HG02981 (cell line): ENCODE data around the gene WWC2.
"Not testable (repeated sequence)": the region's sequence is repeated elsewhere in the genome, so short reads cannot be mapped to it uniquely, and the experiment has no call there.

Source experiments
- ATAC-seq: cut with Tn5 transposase; IDR thresholded peaks from one replicate; pipeline ENCODE4 v1.9.1; 2021; ENCODE audit warnings: mild to moderate bottlenecking, moderate library complexity; ENCODE audit not compliant: unreplicated experiment

WWC2 gene

DNA sequence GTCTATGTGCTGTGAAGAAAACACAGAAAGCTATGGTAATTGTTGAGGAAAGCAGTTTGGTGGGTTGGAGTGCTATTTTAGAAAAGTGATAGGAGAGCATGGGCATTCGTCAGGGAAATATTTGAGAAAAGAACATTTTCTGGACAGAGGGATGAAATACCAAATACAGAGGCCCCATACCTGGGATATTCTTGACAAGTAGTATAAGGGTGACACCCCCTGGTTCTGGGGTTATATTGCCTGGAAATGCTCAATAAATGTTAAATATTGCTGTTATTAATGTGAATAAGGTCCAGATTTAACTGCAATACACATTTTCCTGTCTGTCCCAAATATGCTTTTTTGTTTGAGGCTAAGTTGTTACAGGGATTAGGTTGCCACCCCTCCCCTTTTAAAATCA lies 42.9 kb downstream of the WWC2 start:
- no peak for ATAC-seq

DNA sequence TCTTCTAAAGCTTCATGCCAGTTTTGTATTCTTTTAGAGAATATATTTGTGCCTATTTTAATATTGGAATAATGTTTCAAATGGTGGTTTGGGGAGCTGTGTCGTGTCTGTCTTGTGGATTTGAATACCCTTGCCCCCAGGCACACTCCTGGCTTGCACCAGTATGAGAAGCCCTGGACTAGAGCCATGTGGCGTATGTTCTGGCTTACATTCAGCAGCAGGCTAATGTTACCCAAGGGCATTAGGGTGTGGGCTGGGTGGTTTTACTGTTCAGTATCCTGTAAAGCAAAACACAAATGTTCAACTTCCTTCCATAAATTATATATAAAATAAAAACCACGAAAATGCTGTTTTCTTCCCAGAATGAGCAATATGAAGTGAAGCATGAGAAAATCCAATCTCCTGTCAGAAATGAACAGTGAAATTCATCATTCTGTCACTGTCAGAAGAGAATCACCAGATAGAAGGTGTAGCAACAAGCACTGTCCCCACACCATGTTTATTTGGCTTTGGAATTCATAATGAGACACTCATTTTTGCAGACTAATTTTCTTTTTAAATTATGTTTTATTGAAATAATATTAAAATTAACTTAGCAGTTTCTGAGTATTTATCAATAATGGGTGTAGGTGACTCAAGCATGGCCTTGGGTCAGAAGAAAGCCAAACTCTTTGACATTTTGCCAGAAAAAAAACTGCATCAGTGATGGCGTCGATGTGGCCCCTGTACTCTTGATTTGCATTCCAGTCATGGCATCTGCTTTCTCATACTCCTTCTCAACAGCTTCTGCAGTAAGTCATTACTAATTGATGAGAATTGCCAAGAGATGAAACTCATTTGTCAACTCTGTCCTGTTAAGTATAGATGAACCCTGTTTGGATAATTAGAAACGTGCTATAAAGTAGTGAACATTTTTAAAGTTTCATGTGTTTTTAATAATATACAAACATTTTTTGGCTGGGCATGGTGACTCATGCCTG lies 43.8 kb downstream of the WWC2 start:
- ATAC-seq = no peak

DNA sequence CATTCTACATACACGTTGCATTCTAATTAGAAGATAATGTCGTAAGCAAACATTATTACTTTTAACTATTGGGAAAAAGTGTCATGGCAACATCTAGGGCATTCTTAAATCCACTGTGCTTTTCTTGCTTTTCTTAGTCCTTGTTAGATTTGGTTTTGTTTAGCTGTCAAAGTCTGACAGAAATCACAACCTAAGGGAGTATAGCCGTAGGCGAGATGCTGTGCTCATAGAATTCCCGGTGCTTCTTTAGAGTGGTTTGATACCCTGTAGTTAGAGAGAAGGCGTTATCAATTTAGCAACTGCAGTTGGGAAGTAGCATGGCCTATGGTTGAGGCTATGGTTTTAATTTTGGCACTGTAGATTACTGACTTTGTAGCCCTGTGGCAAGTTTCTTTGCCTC lies 45.7 kb downstream of the WWC2 start:
- ATAC-seq = no peak

DNA sequence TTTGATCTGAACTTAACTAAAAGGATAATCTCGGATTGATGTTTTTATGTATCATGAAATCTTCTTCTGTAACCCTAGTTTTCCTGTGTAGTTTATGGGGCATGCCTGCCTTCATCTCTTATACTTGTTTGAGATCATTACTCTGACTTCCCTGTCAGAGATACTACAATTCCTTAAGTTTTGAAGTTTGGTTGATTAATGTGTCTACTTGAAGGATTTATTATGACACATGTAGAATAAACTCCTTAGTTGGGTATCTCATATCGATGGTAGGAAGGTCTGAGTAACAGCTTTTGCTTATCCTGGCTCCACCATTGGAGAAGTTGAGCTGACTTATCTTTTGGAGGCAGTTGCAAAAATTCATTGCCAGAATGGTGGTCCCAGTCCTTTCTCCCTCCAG lies 46.7 kb downstream of the WWC2 start:
- ATAC-seq = no peak

DNA sequence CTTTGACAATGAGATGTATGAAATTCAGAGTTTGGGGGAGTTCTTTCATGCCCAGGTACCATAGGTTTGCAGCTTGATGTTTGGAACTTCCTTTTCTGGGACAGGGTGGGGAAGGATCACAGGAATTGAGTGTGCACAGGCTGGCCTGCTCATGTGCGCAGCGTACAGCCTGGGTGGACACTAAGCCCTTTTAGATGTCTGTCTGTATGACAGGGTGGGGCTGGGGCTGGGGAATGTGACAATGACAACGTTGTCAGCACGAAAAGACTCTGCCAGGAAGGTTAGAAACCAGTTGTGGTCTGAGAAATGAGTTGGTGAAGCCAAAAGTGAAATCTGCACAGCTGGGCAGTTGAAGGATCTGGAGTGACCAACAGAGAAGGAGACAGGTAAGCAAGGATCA lies 47.4 kb downstream of the WWC2 start:
- ATAC-seq = no peak

DNA sequence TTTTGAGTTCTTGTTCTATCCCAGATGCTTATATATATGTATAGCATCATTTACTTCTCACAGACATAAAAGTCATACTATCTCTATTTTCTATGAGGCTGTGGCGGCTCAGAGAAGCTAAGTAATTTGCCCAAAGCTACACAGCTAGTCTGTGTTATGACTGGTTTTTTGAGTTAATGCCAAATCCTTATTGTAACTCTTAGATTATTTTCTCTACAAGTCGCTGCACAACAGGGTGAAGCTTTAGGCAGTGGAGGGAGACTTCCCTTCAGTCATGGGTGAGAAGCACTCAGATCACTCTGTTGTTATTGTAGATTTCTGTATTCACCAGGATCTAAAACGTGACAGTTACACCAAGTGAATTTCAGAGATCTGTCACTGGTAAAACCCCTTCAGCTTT lies 48.1 kb downstream of the WWC2 start:
- no peak for ATAC-seq

DNA sequence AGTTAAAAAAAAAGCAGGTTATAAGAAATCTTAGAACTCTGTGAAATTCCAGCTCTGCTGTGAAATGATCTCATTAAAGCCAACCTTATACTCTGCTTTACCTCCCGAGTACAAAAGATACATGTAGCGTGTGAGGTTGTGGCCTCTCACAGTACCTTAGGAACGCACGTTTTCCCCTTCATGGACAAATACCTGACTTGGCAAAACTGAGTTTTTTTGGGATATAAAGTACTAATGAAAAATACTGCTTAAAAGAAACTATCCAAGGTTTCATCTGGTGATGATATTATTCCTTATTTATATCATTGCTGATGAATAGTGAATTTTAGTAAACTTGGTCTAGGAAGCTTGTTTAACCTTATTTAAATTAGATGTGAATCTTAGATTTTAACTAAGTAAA lies 48.9 kb downstream of the WWC2 start:
- no peak for ATAC-seq

DNA sequence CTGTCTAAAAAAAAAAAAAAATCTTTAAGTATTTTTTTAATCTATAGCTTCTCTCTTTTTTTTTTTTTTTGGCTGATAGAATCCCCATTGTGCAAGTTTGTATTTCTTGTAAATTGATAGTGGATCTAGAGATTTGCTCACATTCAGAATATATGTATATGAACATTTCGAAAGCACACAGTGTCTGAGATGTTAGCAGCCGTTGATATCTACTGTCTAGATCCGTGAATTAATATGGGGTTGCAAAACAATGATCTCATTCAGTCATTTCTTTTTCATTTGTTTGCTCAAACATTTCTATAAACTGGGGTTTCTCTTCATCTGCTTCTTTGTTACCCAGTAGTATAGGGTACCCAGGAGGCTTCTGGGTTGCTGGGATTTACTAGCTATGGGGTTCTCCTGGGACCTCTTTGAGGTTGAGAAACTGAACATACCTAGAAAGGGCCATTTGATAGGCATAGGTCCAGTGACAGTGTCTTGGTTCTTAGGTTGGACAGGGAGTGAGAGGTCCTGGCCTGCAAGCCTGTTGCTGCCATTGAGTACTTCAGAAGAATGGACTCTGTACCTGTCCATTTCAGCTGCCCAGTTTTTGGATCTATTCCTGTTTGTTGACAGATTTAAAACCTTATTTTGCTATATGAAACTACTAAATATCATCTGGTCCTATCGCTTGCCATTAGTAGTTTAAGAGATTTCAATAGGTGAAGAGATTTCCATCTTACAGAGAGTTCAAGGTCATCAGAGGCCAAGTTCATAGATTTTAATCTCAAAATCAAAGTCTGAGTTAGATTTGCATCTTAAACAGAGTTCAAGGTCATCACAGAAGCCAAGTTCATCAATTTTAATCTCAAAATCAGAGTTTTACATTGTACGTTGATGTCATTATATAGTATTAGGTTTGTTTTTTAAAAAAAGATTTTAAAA lies 50.8 kb downstream of the WWC2 start:
- ATAC-seq = no peak

DNA sequence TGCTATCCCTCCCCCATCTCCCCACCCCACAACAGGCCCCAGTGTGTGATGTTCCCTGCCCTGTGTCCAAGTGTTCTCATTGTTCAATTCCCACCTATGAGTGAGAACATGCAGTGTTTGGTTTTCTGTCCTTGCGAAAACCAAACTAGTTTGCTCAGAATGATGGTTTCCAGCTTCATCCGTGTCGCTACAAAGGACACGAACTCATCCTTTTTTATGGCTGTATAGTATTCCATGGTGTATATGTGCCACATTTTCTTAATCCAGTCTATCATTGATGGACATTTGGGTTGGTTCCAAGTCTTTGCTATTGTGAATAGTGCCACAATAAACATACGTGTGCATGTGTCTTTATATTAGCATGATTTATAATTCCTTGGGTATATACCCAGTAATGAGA lies 51.6 kb downstream of the WWC2 start:
- not testable (repeated sequence) for ATAC-seq

DNA sequence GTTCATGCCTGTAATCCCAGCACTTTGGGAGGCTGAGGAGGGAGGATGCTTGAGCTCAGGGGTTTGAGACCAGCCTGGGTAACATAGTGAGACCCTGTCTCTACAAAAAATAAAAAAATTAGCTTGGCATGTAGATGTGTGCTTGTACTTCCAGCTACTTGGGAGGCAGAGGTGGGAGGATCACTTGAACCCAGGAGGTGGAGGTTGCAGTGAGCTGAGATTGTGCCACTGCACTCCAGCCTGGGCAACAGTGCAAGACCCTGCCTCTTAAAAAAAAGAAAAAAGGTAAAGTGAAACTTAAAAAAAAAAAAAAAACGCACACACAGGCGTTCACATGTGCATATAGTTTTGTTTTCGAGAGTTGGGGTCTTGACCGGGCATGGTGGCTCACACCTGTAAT lies 53.2 kb downstream of the WWC2 start:
- ATAC-seq = not testable (repeated sequence)

DNA sequence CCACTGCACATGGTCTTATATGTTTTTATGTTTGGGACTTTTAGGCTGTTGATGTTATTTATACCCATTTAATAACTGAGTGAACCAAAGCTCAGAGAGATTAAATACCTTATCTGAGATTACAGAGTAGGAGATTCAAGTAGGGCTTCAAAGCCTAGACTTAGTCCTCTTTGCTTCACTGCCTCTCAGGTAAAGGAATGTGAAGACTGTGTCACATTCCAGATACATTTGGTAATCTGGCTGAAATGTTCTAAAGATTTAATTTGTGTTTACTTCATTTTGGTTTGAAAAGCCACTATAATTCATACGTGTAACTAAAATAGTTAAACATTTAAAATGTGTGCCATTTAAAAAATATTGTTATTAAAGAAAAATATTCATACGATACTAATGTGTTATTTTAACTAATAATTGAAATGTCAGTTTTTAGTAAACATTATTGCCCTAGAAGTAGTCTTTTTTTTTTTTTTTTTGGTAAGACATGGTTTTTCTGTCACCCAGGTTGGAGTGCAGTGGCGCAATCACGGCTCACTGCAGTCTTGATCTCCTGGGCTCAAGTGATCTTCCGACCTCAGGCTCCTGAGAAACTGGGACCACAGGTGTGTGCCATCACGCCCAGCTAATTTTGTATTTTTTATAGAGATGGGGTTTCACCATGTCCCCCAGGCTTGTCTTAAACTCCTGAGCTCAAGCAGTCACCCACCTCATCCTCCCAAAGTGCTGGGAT lies 54.3 kb downstream of the WWC2 start:
- ATAC-seq = no peak

DNA sequence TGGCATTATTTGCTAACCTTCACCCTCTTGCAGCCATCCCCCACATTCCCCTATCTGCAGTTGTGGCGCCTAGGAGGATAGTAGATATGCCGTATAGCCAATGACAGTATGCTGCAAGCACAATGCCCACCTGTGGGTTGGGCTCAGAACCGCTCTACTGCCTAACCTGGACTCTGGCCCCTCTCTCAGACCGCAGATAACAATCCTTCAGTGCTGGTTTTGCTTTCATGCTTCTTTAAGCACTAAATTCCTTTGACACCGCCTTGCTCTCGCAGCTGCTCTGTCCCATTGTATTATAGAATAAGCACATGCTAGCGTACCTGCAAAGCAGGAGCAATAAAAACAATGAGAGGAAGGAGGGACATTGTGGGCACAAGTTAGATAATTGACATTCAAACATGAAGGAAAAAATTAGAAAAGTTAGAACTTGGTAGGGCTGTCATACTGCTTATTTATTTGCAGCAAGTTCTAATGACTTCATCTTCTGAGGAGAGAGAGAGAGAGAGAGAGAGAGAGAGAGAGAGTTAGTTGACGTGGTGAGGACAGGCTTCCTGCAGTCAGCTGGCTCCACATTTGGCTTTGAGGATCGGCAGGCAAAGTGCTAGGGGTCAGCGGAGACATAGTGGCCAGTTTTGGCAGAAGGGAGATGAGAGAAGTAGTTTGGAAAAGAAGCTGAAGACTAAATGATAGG lies 55.8 kb downstream of the WWC2 start:
- no peak for ATAC-seq

DNA sequence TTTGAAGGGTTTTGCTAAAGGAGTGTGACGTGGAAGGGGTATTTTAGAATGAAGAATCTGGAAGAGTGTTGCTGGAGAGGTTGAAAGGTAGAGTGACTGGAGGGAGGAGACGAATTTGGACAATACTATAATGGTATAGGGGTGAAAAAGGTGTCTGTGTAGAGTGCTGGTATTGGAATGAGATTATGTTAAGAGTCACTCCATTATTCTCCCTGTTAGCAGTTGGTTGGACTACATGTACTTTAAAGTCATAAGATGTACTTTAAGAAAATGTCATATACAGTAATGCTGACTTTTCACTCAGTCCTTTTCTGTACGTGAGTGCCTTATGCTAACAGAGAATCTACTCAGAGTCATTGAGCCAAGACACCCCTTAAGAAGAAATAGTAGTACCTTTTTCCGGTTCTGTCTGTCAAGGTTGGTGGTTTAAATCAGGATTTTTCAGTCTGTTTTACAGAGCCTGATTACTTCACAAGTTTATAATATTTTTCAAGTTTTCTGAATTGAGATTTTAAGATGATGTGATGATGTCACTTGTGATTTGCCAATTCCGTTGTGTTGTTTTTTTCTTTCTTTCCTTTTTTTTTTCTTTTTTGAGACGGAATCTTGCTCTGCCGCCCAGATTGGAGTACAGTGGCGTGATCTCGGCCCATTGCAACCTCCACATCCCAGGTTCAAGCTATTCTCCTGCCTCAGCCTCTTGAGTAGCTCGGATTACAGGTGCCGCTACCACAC lies 56.6 kb downstream of the WWC2 start:
- ATAC-seq = no peak

DNA sequence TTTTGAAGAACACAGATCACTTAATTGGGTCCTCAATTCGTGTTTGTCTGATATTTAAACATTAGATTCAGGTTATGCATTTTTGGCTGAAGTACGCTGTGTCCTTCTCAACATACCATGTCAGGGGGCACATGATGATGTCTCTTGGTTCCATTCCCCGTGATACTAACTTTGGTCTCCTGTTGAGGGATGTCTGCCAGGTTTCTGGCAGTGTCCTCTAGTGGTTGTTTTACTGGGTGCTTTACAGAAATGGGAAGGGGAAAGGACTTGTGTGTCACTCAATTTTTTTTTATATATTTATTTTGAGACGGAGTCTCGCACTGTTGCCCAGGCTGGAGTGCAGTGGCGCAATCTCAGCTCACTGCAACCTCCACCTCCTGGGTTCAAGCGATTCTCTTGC lies 58.2 kb downstream of the WWC2 start:
- ATAC-seq = no peak

DNA sequence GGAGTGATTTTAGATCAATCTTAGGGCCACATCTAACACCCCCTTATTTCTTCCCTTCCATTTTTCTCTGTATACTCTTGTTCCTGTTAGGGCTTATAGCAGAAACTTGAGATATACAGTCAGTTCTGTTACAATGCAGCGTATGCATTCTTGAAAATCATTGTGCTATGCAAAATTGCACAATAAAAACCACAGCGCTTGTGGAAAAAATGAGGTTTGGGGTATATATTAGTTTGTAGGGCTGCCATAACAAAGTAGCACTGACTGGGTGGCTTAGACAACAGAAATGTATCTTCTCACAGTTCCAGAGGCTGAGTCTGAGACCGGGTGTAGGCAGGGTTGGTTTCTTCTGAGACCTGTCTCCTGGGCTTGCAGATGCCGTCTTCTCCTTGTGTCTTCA lies 59.0 kb downstream of the WWC2 start:
- ATAC-seq = no peak

DNA sequence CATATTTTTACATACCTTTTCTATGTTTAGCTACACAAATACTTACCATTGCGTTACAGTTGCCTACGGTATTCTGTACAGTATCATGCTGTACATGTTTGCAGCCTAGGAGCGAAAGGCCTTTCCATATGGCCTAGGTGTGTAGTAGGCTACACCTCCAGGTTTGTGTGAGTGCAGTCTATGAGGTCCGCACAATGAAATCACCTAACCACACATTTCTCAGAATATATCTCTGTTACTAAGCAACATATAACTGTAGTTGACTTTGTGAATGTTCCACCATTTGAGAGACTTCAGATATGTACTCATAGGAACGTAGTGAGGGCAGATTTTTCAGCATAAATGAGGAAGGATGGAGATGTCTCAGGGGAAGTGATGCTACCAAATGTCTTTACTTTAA lies 62.6 kb downstream of the WWC2 start:
- ATAC-seq = no peak

DNA sequence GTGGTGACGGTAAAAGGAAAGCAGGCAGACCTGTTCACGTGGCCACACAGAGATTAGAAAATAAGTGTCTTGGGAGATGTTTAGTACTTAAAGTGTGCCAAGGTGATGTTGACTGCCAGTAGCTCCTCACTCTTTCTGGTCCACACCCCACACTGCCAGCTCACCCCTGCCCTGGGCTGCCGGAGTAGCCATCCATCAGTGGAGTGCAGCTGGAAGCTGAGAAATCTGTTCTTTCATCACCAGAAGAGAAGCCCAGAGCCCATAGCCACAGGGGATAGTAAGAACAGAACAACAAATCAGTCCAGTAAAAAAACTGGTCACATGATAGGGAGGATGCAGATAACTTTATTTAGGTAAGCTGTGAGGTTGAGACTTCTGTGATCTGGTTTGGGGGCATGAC lies 64.1 kb downstream of the WWC2 start:
- ATAC-seq = no peak

DNA sequence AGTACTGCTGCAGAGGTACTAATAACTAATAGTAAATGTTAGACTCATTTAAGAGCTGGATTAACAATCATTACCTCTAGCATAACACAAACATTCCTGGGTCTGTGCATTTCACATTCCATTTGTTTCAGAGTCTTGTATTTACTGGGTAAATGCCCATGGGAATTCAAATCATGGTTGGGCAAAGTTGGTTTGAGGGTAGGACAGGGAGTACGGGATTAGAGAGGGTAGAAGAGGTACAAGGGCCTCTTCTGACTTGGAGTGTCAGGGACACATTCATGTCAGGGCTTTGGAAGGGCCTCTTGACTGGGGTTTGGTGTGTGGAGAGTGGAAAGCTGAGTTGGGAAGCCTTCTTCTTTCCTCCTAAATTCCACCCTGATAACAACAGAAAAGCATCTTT lies 65.9 kb downstream of the WWC2 start:
- no peak for ATAC-seq

DNA sequence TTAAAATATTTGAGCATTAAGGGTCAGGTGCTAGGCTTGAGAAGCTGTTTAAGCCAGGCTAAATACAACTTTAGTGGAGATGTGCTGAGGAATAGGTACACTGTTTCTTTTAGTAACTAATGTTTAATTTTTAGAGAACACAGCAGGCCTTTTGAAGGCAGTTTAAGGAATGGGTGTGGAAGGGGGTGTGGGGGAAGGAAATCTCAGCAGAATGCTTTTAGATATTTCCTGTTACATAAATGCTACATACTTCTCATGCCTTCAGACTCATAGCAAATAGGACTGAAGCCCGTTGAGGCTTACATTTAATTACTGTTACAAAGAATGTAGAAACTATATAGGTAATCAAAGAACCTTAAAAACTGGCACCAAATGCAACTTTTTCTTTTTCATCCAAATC lies 66.3 kb downstream of the WWC2 start:
- ATAC-seq = no peak

DNA sequence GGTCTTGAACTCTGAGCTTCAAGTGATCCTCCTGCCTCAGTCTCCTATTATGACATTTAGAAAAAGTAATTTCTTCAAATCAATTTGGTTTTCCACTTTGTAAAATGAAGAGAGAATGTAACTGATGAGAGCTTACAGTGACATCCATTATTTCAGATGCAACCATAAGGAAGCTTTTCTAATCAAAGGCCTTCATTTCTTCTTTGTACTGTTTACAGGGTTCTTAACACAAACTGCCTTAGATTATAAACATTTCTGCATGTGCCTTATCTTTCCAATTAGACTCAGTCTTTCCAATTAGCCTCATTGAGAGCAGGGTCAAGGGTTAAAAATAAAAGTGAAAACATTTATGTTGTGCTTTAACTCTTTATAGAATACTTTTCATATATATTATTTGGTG lies 71.8 kb downstream of the WWC2 start:
- ATAC-seq = no peak
